ENCODE results near the gene RAB12.

RAB12 gene

DNA sequence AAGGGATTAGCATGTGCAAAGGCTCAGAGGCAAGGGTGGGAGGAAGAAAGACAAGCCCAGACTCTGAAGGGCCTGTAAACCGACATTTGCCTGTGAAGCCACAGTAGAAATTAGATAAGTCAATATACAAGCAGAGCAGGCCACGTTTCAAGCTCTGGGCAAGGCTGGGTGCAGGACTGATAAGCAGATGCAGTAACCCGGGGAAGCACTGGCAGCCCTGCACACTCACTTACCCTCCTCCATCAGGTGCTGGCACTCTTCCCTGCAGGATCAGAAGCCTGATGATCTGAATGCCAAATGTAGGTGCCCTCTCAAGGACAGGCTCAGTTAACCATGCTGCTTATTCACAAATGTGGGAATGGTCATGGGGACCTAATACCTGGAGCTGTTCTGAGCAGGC, 46.3 kb upstream of the RAB12 start:
- no peak for TF ChIP-seq SIN3A (IDR thresholded peaks at IDR 0.05; ENCODE audit: borderline replicate concordance, insufficient read depth, low read length)
- TF ChIP-seq, protein P1, sequence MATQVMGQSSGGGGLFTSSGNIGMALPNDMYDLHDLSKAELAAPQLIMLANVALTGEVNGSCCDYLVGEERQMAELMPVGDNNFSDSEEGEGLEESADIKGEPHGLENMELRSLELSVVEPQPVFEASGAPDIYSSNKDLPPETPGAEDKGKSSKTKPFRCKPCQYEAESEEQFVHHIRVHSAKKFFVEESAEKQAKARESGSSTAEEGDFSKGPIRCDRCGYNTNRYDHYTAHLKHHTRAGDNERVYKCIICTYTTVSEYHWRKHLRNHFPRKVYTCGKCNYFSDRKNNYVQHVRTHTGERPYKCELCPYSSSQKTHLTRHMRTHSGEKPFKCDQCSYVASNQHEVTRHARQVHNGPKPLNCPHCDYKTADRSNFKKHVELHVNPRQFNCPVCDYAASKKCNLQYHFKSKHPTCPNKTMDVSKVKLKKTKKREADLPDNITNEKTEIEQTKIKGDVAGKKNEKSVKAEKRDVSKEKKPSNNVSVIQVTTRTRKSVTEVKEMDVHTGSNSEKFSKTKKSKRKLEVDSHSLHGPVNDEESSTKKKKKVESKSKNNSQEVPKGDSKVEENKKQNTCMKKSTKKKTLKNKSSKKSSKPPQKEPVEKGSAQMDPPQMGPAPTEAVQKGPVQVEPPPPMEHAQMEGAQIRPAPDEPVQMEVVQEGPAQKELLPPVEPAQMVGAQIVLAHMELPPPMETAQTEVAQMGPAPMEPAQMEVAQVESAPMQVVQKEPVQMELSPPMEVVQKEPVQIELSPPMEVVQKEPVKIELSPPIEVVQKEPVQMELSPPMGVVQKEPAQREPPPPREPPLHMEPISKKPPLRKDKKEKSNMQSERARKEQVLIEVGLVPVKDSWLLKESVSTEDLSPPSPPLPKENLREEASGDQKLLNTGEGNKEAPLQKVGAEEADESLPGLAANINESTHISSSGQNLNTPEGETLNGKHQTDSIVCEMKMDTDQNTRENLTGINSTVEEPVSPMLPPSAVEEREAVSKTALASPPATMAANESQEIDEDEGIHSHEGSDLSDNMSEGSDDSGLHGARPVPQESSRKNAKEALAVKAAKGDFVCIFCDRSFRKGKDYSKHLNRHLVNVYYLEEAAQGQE (IDR thresholded peaks at IDR 0.05; ENCODE audit: insufficient read depth in 1 of 2, low read depth in 2 of 2, low read length in 2 of 2): no peak
- TF ChIP-seq TAF1 (IDR thresholded peaks at IDR 0.05; ENCODE audit: borderline replicate concordance, insufficient read depth, low read length): no peak
- no peak for TF ChIP-seq FOXP2 (optimal IDR thresholded peaks at IDR 0.05; ENCODE audit: borderline replicate concordance, extremely low read depth, extremely low read length, insufficient read depth)
- TF ChIP-seq POLR2AphosphoS5 (IDR thresholded peaks at IDR 0.05; ENCODE audit: low read depth, low read length): no peak

DNA sequence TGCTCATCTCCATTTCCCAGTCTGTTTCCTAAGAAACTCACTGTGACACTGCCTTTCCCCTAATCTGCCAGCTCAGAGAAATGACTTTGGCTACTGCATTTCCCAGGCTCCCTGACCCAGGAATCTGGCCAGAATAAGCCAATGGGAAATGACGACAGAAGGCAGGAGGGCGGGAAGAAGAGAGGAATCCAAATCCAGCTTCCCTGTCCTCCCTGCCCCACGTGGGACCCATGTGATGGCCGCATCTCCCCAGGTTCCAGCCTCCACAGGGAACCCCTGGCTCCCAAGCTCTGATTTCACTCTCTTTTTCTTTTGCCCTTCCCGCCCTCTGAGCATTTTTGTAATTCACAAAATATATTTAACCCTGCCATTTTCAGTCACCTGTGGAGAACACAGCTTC, 37.8 kb upstream of the RAB12 start:
- TF ChIP-seq POLR2AphosphoS5 (IDR thresholded peaks at IDR 0.05; ENCODE audit: low read depth, low read length) (no peak), TAF1 (IDR thresholded peaks at IDR 0.05; ENCODE audit: borderline replicate concordance, insufficient read depth, low read length) (no peak)
- TF ChIP-seq, protein P1 (IDR thresholded peaks at IDR 0.05; ENCODE audit: insufficient read depth in 1 of 2, low read depth in 2 of 2, low read length in 2 of 2): no peak

DNA sequence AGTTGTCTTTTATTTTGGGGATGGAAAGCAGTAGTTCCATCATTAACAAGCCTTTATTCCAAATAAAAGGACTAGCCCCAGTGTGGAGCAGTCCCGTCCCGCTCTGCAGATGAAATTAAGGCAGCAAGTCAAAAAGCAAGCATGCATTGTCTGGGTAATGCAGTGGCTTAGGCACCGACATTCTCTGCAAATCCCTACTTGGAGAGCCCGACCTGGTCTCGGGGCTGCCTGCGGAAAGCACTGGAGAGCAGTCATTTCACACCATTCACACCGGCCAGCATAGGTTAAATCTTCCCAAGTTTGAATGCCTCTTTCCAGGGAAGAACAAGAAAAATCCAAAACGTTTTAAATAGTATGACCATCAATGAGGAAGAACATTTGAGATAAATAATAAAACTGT, 24.4 kb upstream of the RAB12 start:
- TF ChIP-seq, protein P1 (IDR thresholded peaks at IDR 0.05; ENCODE audit: insufficient read depth in 1 of 2, low read depth in 2 of 2, low read length in 2 of 2): no peak
- TF ChIP-seq FOXP2 (optimal IDR thresholded peaks at IDR 0.05; ENCODE audit: borderline replicate concordance, extremely low read depth, extremely low read length, insufficient read depth) (no peak), POLR2AphosphoS5 (IDR thresholded peaks at IDR 0.05; ENCODE audit: low read depth, low read length) (no peak), SIN3A (IDR thresholded peaks at IDR 0.05; ENCODE audit: borderline replicate concordance, insufficient read depth, low read length) (no peak), TAF1 (IDR thresholded peaks at IDR 0.05; ENCODE audit: borderline replicate concordance, insufficient read depth, low read length) (no peak)

DNA sequence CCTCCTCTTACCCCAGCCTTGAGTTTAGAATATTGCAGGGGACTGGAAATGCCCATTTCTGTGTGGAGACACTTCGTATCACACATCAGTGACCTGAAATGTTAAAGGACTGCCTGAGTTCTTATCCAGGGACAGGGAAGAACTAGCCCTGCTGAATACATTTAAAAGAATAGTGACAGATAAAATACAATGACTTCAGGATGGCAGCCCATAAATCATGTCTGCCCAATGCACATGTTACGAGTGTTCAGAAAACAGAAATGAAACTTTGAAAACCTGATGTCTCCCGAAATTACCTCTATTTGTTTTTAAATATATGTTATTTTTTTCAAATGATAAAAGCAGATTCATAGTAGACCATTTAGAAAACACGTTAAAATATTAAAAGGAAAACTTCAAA, 22.3 kb upstream of the RAB12 start:
- TF ChIP-seq, protein P1 (IDR thresholded peaks at IDR 0.05; ENCODE audit: insufficient read depth in 1 of 2, low read depth in 2 of 2, low read length in 2 of 2): no peak
- TF ChIP-seq FOXP2 (optimal IDR thresholded peaks at IDR 0.05; ENCODE audit: borderline replicate concordance, extremely low read depth, extremely low read length, insufficient read depth): no peak
- no peak for TF ChIP-seq POLR2AphosphoS5 (IDR thresholded peaks at IDR 0.05; ENCODE audit: low read depth, low read length)
- no peak for TF ChIP-seq SIN3A (IDR thresholded peaks at IDR 0.05; ENCODE audit: borderline replicate concordance, insufficient read depth, low read length)
- TF ChIP-seq TAF1 (IDR thresholded peaks at IDR 0.05; ENCODE audit: borderline replicate concordance, insufficient read depth, low read length): no peak

DNA sequence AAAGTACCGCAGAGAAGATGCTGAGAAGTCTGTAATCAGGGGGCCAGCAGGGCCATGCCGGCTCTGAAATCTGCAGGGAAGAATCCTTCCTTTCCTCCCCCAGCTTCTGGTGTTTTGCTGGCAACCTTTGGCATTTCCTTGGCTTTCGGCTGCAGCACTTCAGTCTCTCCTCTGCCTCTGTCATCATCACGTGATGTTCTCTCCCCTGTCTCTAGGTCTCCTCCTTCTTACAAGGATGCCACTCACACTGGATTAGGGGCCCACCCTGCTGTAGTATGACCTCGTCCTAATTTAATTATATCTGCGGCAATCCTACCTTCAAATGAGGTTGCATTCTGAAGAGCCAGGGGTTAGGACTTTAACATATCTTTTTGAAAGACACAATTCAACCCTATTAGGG, 13.8 kb upstream of the RAB12 start:
- TF ChIP-seq POLR2AphosphoS5 (IDR thresholded peaks at IDR 0.05; ENCODE audit: low read depth, low read length) (no peak), SIN3A (IDR thresholded peaks at IDR 0.05; ENCODE audit: borderline replicate concordance, insufficient read depth, low read length) (no peak), FOXP2 (optimal IDR thresholded peaks at IDR 0.05; ENCODE audit: borderline replicate concordance, extremely low read depth, extremely low read length, insufficient read depth) (no peak), TAF1 (IDR thresholded peaks at IDR 0.05; ENCODE audit: borderline replicate concordance, insufficient read depth, low read length) (no peak)
- TF ChIP-seq, protein P1 (IDR thresholded peaks at IDR 0.05; ENCODE audit: insufficient read depth in 1 of 2, low read depth in 2 of 2, low read length in 2 of 2): no peak

All from PFSK-1 (cell line).